Right lobe of liver (tissue), 6 donors: Measurements from ENCODE around the gene ACOD1. TPM values are rescaled to one million over a fixed set of nuclear protein-coding genes. Genes with fewer than 3 reads are reported as not detected.

ENCODE experiments used
- ATAC-seq, 4 donors: fragments of 200-7000 bp; cut with Tn5 transposase; one replicate each; pipeline ENCODE4 v1.9.1; 2020; ENCODE audit warnings: mild to moderate bottlenecking in 4 of 4, moderate library complexity in 4 of 4
- DNase-seq, 3 donors: peaks; one replicate each; pipeline ENCODE4 v3.0.0-alpha.2; 2020
- H3K27ac ChIP-seq, 3 donors: fragments of 200-600 bp; one replicate each; pipeline ENCODE4 v1.8.0; 2022
- H3K27me3 ChIP-seq, 2 donors: fragments of 200-600 bp; one replicate each; pipeline ENCODE4 v1.8.0; 2022
- H3K36me3 ChIP-seq, 4 donors: fragments of 200-600 bp; sonication (generic) in 1 of 4; one replicate each; pipeline versions ENCODE4 v1.5.1 to v1.8.0; 2017 to 2022; ENCODE audit warnings: control low read depth in 1 of 4
- H3K4me1 ChIP-seq, 4 donors: fragments of 200-600 bp; sonication (generic) in 1 of 4; one replicate each; pipeline versions ENCODE4 v1.5.1 to v1.8.0; 2017 to 2022; ENCODE audit warnings: control low read depth in 1 of 4
- H3K4me3 ChIP-seq, 3 donors: fragments of 200-600 bp; one replicate each; pipeline ENCODE4 v1.8.0; 2022
- H3K9me3 ChIP-seq, 4 donors: fragments of 200-600 bp; sonication (generic) in 1 of 4; one replicate each; pipeline versions ENCODE4 v1.5.1 to v1.8.0; 2017 to 2022; ENCODE audit warnings: control low read depth in 1 of 4
- POLR2A ChIP-seq: fragments of 450-650 bp; IDR thresholded peaks from one replicate; pipeline ENCODE4 v1.6.1; 2017; ENCODE audit warnings: antibody characterized with exemption, mild to moderate bottlenecking
- WGBS: methylation state at CpG from one replicate; pipeline ENCODE4 v1.1.6; 2018; ENCODE audit warnings: low coverage, low lambda C conversion rate; ENCODE audit not compliant: insufficient coverage; ENCODE audit errors: missing lambda C conversion rate; 5-methylcytosine and 5-hydroxymethylcytosine counted together
- intact Hi-C, 2 donors: fragments of 100-400 bp; cut with DNase I; formaldehyde crosslinking; loops; one replicate each; pipeline versions ENCODE4 v1.11.2 to v1.14.1; 2022
- total RNA-seq, 6 experiments: library from RNA; depleted of rRNA in 2 of 6; stranded (reverse); fragments of >200 nt in 2 of 6; fragmentation: NEBNext Ultra II Directional in 3 of 6; extraction: Animal tissue kit (Norgen Biotek cat#: 25700) in 3 of 6; gene quantifications; one replicate each; pipeline versions ENCODE4 v1.1.0 to v1.2.4, GENCODE V29; 2016 to 2023
- TF ChIP-seq, protein P1 (sequence below), 4 donors: fragments of 200-600 bp in 3 of 4; fragments of 450-650 bp in 1 of 4; IDR thresholded peaks; one replicate each; pipeline versions ENCODE4 v1.5.1 to v1.8.0; 2016 to 2022; ENCODE audit warnings: antibody characterized with exemption in 4 of 4, mild to moderate bottlenecking in 2 of 4
- donor health status: DM: no; HTN: yes; CAD: no.
- donor health status: DM: no; HTN: no; CAD: no.
- donor health status: DM: no; HTN: no; CAD: no.
- donor health status: DM: no; HTN: yes; CAD: no.
- donor health status: DM: no; HTN: yes; CAD: no.

ACOD1 gene
- total RNA-seq, 6 experiments from 2014 or later = not detected

DNA sequence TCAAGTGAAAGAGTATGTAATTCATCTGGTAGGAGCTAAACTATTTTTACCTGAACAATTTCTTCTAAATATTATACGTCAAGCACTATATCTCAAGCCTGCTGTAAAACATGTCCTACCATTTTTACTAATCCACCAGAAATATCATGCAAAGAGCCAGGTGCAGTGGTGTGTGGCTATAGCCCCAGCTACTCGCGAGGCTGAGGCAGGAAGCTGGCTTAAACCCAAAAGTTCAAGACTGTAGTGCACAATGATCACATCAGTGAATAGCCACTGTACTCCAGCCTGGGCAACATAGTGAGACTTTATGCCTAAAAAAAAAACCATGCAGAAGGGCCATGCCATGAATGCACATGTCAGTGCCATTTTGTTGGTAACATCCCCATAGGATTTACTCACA is 22.9 kb downstream of the ACOD1 start:
- Histone ChIP-seq H3K27ac (no peak overlapping the region), H3K4me3 (no peak overlapping the region), H3K9me3 (no peaks in the 10 kb centered on the region), H3K4me1 (no peaks in the 10 kb centered on the region), H3K36me3 (no peaks in the 10 kb centered on the region), H3K27me3 (no peaks in the 10 kb centered on the region)
- intact Hi-C loops = no loop called here
- DNase-seq (no peak), ATAC-seq (no peak)
- no peak for TF ChIP-seq POLR2A
- TF ChIP-seq, protein P1, sequence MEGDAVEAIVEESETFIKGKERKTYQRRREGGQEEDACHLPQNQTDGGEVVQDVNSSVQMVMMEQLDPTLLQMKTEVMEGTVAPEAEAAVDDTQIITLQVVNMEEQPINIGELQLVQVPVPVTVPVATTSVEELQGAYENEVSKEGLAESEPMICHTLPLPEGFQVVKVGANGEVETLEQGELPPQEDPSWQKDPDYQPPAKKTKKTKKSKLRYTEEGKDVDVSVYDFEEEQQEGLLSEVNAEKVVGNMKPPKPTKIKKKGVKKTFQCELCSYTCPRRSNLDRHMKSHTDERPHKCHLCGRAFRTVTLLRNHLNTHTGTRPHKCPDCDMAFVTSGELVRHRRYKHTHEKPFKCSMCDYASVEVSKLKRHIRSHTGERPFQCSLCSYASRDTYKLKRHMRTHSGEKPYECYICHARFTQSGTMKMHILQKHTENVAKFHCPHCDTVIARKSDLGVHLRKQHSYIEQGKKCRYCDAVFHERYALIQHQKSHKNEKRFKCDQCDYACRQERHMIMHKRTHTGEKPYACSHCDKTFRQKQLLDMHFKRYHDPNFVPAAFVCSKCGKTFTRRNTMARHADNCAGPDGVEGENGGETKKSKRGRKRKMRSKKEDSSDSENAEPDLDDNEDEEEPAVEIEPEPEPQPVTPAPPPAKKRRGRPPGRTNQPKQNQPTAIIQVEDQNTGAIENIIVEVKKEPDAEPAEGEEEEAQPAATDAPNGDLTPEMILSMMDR (IDR thresholded peaks at IDR 0.05) = no peak
- 32% methylated on average over 3 of the region's 3 CpGs for WGBS

DNA sequence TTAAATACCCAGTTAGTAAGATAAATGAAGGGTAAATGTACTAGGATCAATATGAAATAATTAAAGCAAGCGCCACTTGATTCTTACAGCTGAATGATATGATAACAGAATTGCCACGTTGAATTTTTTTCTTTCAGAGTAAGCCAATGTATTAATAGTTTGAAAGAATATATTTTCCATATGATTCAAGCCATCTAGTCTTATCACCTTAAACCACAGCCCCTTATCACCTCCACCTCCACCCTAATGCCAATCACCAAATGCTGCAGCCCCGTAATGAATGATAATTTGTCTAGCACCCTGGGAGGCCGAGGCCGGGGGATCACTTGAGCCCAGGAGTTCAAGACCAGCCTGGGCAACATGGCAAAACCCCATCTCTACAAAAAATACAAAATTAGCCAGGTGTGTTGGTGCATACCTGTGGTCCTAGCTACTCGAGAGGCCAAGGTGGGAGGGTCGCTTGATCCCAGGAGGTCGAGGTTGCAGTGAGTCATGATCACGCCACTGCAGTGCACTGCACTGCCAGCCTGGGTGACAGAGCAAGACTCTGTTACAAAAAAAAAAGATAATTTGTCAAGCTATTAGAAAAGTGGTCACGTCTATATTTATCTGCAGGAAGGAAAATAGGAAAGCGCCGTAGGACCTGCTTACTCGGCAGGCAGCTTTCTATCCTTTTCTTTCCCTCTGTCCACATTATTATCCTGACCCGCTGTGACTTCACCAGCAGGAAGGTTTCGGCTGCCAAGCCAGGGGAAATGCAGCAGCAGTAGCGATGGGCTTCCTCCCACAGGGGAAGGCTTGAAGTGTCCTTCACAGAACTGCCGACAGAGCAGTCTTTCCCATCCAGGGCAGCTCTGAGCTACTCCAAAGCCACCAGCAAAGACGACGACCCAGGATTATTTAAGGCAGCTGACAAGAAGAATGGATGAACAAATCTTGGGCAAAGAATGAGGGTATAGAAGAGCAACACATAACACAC is 23.8 kb downstream of the ACOD1 start:
- Histone ChIP-seq H3K4me3 (no peak overlapping the region), H3K36me3 (no peaks in the 10 kb centered on the region), H3K27ac (no peak overlapping the region), H3K27me3 (no peaks in the 10 kb centered on the region), H3K4me1 (no peaks in the 10 kb centered on the region), H3K9me3 (no peaks in the 10 kb centered on the region)
- ATAC-seq (peak; percentile 67 to 82 (median 74)), DNase-seq (peak in 1 of 3 donors; percentile 25)
- intact Hi-C loops = no loop called here
- TF ChIP-seq POLR2A = no peak
- TF ChIP-seq, protein P1 (IDR thresholded peaks at IDR 0.05) = no peak
- WGBS = 44% methylated on average over 19 of the region's 19 CpGs

DNA sequence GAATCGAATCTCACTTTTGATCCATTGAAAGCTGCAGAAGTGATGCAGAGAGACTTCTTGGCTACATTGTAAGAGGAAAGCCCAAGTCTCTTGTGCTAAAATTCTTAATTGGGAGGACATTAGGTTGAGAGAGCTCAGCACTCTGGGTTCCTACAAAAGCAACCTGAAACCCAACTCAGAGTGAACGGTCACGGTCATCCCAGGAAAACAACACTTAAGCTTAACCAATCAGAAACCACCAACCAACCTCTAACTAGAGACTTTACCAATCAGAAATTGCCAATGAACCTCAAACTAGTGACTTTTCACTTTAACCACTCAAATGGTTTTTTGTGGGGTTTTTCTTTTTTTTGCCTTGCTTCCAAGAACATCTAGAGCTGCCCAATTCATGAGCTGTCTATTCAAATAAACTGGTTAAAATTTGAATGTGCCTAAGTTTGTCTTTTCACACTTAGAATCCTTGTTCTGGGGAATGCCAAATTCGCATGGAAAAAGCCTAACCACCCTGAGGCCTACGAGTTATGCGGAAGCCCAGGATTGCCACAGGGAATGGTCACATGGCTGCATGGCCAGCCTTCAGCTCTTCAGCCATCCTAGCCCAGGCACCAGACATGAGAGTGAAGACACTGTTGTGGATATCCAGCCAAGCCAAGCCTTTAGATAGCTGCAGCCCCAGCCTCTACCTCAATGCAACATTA is 25.8 kb downstream of the ACOD1 start:
- DNase-seq = no peak
- TF ChIP-seq POLR2A = no peak
- TF ChIP-seq, protein P1 (IDR thresholded peaks at IDR 0.05) = no peak
- Histone ChIP-seq H3K4me1 (no peaks in the 10 kb centered on the region), H3K36me3 (no peaks in the 10 kb centered on the region), H3K4me3 (no peak overlapping the region), H3K9me3 (no peaks in the 10 kb centered on the region), H3K27me3 (no peaks in the 10 kb centered on the region), H3K27ac (no peak overlapping the region)
- ATAC-seq = no peak
- WGBS = 69% methylated on average over 4 of the region's 6 CpGs
- intact Hi-C loops = no loop called here

DNA sequence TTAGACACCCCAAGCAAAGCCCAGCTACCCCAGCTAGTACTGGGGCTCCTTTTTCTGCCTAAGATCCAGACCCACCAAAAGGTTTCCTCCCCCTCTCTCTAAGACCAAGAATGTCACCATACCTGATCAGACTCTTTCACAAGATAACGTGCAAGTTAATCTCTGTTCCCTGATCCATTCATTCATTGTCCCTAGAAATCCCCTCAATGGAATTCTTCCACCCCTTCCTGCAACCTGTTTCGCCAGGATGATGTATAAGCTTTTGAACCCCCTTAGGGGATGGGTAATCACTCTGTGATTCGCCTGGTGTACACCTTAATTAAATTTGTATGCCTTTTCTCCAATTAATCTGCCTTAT is 26.3 kb downstream of the ACOD1 start:
- no peak overlapping the region for H3K27ac ChIP-seq
- ATAC-seq = no peak
- no peak for DNase-seq
- H3K4me3 ChIP-seq = no peak overlapping the region
- H3K9me3 ChIP-seq = no peaks in the 10 kb centered on the region
- H3K36me3 ChIP-seq = no peaks in the 10 kb centered on the region
- intact Hi-C loops = no loop called here
- TF ChIP-seq, protein P1 (IDR thresholded peaks at IDR 0.05) = no peak
- TF ChIP-seq POLR2A = no peak
- H3K4me1 ChIP-seq = no peaks in the 10 kb centered on the region
- 57% methylated on average over 3 of the region's 3 CpGs for WGBS
- H3K27me3 ChIP-seq = no peaks in the 10 kb centered on the region
